Measurements from ENCODE around the gene PROSER2.

The PROSER2 gene

DNA sequence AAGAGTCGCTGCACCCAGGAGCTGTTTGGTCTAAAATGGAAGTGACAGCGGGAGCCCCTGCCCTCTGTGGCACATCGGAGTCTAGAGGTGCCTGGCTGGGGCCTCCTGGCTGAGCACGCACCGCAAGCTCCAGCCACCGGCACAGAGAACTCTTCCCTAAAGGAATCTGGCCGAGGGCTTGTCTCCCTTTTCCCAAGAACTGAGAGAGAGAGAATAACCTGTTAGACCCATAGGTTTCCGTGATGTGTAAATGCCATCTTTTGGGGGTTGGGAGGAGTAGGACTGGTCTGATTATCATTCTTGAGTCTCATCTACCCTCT lies 47.3 kb downstream of the PROSER2 start:
- H3K36me3 ChIP-seq (replicated peaks; ENCODE audit: low read depth, low read length), result no peaks in the 10 kb centered on the region
- peaks cover 10% of the 10 kb centered on the region for H3K4me1 ChIP-seq (ENCODE audit: low read length)
- no peak overlapping the region for H2AFZ ChIP-seq (ENCODE audit: low read depth, low read length)
- H3K9me3 ChIP-seq (ENCODE audit: insufficient read depth, low read length), result no peaks in the 10 kb centered on the region
- no peaks in the 10 kb centered on the region for H3K79me2 ChIP-seq (ENCODE audit: low read length)
- H3K4me2 ChIP-seq (ENCODE audit: low read length), result no peak overlapping the region
- no peaks in the 10 kb centered on the region for H4K20me1 ChIP-seq (ENCODE audit: insufficient read depth, low read length)
- H3K9ac ChIP-seq (ENCODE audit: low read length), result no peak overlapping the region
- peaks cover 16% of the 10 kb centered on the region; the same call in 1 of the 2 replicates for H3K27me3 ChIP-seq (ENCODE audit: low read depth, low read length)
- TF ChIP-seq, protein P1, sequence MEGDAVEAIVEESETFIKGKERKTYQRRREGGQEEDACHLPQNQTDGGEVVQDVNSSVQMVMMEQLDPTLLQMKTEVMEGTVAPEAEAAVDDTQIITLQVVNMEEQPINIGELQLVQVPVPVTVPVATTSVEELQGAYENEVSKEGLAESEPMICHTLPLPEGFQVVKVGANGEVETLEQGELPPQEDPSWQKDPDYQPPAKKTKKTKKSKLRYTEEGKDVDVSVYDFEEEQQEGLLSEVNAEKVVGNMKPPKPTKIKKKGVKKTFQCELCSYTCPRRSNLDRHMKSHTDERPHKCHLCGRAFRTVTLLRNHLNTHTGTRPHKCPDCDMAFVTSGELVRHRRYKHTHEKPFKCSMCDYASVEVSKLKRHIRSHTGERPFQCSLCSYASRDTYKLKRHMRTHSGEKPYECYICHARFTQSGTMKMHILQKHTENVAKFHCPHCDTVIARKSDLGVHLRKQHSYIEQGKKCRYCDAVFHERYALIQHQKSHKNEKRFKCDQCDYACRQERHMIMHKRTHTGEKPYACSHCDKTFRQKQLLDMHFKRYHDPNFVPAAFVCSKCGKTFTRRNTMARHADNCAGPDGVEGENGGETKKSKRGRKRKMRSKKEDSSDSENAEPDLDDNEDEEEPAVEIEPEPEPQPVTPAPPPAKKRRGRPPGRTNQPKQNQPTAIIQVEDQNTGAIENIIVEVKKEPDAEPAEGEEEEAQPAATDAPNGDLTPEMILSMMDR (IDR thresholded peaks at IDR 0.05; ENCODE audit: low read depth, low read length), result no peak
- no peak for TF ChIP-seq EZH2phosphoT487 (IDR thresholded peaks at IDR 0.05; ENCODE audit: low read depth)
- no peak overlapping the region for H3K27ac ChIP-seq (ENCODE audit: low read length)
- H3K4me3 ChIP-seq (ENCODE audit: low read length), result no peak overlapping the region

DNA sequence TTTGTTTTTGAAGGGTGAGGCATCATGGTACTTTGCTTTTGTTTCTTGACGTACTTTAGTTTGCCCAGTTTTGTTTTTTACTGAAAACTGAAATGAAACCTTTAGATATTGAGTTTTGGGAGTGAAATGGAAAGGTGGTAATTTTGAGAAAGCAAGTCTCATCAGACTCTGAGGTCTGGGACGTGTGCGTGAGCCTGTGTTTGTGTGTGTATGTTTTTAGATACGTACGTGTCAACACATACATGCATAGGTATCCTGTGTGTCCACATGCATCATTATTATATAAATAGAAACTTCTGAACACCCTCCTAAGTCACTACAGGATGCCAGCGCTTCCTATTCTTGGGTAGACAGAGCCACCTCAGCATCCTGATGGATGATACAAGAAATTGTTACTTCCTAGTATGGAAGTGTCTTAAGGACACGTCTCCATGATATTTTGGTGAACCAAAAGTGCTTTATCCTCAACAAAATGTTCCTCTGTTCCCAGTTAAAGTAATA lies 47.8 kb downstream of the PROSER2 start:
- Histone ChIP-seq H3K9me3 (ENCODE audit: insufficient read depth, low read length) (no peaks in the 10 kb centered on the region), H3K4me3 (ENCODE audit: low read length) (no peak overlapping the region), H4K20me1 (ENCODE audit: insufficient read depth, low read length) (no peaks in the 10 kb centered on the region), H3K4me2 (ENCODE audit: low read length) (peak overlapping the region; percentile 12; the same call in 1 of the 2 replicates), H3K36me3 (replicated peaks; ENCODE audit: low read depth, low read length) (no peaks in the 10 kb centered on the region), H2AFZ (ENCODE audit: low read depth, low read length) (no peak overlapping the region), H3K79me2 (ENCODE audit: low read length) (no peaks in the 10 kb centered on the region), H3K9ac (ENCODE audit: low read length) (no peak overlapping the region), H3K4me1 (ENCODE audit: low read length) (peaks cover 10% of the 10 kb centered on the region), H3K27me3 (ENCODE audit: low read depth, low read length) (peaks cover 16% of the 10 kb centered on the region; the same call in 1 of the 2 replicates), H3K27ac (ENCODE audit: low read length) (no peak overlapping the region)
- TF ChIP-seq, protein P1 (IDR thresholded peaks at IDR 0.05; ENCODE audit: low read depth, low read length), result no peak
- TF ChIP-seq EZH2phosphoT487 (IDR thresholded peaks at IDR 0.05; ENCODE audit: low read depth), result no peak

DNA sequence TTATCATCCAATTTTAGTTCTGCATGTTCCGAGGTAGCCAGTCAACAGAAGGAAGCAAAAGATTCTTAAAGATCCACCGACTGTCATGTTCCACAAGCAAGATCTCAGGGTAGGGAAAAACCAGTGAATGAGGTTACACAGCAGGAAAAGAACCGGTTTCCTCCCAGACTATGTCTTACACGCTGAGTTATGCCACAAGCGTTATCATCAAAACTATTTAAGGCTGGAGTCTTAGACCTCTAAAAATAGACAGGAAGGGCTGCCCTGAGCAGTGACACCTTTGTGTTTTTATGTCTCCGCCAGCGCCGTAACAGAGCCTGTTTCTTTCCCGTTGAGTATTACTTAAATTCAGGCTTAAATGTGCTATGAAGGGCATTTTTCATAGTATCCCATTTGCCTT lies 48.3 kb downstream of the PROSER2 start:
- H3K79me2 ChIP-seq (ENCODE audit: low read length), result no peaks in the 10 kb centered on the region

DNA sequence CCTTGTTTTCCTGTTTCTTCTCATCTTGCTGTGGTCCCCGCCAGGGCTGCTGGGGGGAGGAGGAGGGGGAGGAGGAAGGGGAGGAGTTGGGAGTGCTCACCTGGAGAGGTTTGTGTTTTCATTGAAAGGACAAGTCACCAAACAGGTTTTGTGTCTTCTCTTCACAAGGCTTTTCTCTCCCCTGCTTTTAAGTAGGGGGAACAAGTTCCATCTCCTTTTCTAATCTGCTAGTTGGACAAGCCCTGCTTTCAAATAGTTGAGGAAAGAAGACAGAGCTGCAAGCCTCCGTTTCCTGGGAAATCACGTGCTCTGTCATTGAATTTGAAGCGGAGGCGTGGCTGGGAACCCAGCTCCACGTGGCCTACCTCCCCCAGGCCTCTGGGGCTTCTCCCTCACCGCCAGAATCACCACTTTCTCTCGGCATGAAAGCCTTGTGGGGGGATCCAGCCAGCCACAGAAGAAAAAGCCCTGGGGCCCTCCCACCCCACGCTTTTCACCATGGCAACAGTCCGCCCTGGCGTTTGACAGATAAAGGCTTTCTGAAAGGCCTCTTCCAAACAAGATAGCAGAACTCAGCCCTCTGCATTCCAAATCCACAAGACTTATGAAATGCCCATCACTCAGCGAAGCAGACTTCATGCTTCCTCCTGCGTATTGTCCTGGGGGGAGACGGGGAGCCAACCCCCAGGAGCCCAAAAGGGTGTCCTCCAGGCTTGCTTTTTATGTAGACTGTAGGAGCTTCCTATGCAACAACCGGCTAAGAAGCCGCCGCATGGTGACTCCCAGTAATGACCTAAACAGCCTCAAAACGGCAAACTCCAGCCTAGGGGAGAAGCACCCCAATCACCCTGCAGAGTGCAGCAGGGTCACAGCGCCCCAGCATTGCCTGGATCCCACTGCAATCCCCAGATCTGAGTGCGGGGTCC lies 51.7 kb downstream of the PROSER2 start:
- Histone ChIP-seq H3K79me2 (ENCODE audit: low read length) (no peaks in the 10 kb centered on the region), H3K4me1 (ENCODE audit: low read length) (peaks cover 8% of the 10 kb centered on the region), H3K4me3 (ENCODE audit: low read length) (no peak overlapping the region), H4K20me1 (ENCODE audit: insufficient read depth, low read length) (no peaks in the 10 kb centered on the region), H2AFZ (ENCODE audit: low read depth, low read length) (no peak overlapping the region), H3K27me3 (ENCODE audit: low read depth, low read length) (peaks cover 16% of the 10 kb centered on the region; the same call in 1 of the 2 replicates), H3K4me2 (ENCODE audit: low read length) (no peak overlapping the region), H3K27ac (ENCODE audit: low read length) (no peak overlapping the region), H3K9me3 (ENCODE audit: insufficient read depth, low read length) (no peaks in the 10 kb centered on the region), H3K9ac (ENCODE audit: low read length) (no peak overlapping the region), H3K36me3 (replicated peaks; ENCODE audit: low read depth, low read length) (no peaks in the 10 kb centered on the region)
- TF ChIP-seq EZH2phosphoT487 (IDR thresholded peaks at IDR 0.05; ENCODE audit: low read depth), result no peak

More for the DNA sequence above, 48.3 kb downstream of the PROSER2 start:
- Histone ChIP-seq H3K9me3 (ENCODE audit: insufficient read depth, low read length) (no peaks in the 10 kb centered on the region), H3K4me1 (ENCODE audit: low read length) (peaks cover 10% of the 10 kb centered on the region), H3K27me3 (ENCODE audit: low read depth, low read length) (peaks cover 16% of the 10 kb centered on the region; the same call in 1 of the 2 replicates), H3K4me3 (ENCODE audit: low read length) (no peak overlapping the region), H3K9ac (ENCODE audit: low read length) (no peak overlapping the region), H3K27ac (ENCODE audit: low read length) (no peak overlapping the region), H3K36me3 (replicated peaks; ENCODE audit: low read depth, low read length) (no peaks in the 10 kb centered on the region), H4K20me1 (ENCODE audit: insufficient read depth, low read length) (no peaks in the 10 kb centered on the region), H3K4me2 (ENCODE audit: low read length) (no peak overlapping the region), H2AFZ (ENCODE audit: low read depth, low read length) (no peak overlapping the region)
- TF ChIP-seq, protein P1 (IDR thresholded peaks at IDR 0.05; ENCODE audit: low read depth, low read length), result no peak
- no peak for TF ChIP-seq EZH2phosphoT487 (IDR thresholded peaks at IDR 0.05; ENCODE audit: low read depth)

All from OCI-LY3 (cell line).